Measurements from ENCODE around the gene CD320. TPM values are rescaled to one million over a fixed set of nuclear protein-coding genes. Genes with fewer than 3 reads are reported as not detected.
"Not testable (repeated sequence)": the region's sequence is repeated elsewhere in the genome, so short reads cannot be mapped to it uniquely, and the experiment has no call there.

CD320 gene
- total RNA-seq, 6 experiments from 2014 or later, result 54.2 to 65.7 (median 57.6) TPM

DNA sequence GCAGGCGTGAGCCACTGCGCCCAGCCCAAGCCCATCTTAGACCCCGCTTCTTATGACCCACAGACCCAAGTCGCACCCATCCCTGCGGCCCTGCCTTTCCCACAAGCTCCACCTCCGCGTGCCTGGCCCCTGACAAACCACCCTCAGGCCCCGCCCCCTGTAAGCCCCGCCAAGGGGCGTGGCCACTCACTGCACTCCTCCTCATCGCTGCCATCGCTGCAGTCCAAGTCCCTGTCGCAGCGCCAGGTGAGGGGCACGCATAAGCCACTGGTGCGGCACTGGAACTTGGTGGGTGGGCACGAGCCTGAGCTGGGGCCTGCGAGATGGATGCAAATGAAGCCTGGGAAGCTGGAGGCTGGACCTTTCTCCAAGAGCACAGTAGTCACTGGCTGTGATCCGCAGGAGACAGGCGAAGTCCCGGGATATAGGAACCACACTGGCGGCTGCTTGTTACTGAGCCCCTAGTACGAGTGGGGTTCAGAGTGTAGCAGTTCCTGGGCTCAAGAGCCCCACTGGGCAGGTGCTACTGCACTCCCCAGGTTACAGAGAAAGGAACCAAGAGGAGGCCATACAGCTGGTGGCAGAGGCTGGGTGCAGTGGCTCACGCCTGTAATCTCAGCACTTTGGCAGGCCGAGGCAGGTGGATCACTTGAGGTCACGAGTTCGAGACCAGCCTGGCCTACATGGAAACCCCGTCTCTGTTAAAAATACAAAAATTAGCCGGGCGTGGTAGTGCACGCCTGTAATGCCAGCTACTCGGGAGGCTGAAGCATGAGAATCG is 3.1 kb downstream of the CD320 start:
- Mint-ChIP-seq H3K36me3 (ENCODE audit: low read depth) (peaks cover 21% of the 10 kb centered on the region; the same call in 1 of the 2 replicates), H3K27ac (no peak overlapping the region), H3K4me3 (no peak overlapping the region), H3K4me1 (ENCODE audit: low read depth) (peaks cover 23% of the 10 kb centered on the region), H3K9me3 (no peaks in the 10 kb centered on the region), H3K27me3 (ENCODE audit: insufficient read depth) (no peaks in the 10 kb centered on the region; the same call in none of the 2 replicates)
- peak; percentile 0 for DNase-seq
- no peak for TF ChIP-seq CTCF (IDR thresholded peaks at IDR 0.05)

- no peak for DNase-seq
- Mint-ChIP-seq H3K9me3 (no peaks in the 10 kb centered on the region), H3K36me3 (ENCODE audit: low read depth) (peaks cover 9% of the 10 kb centered on the region; the same call in 1 of the 2 replicates), H3K27ac (no peak overlapping the region), H3K4me1 (ENCODE audit: low read depth) (peaks cover 13% of the 10 kb centered on the region), H3K4me3 (no peak overlapping the region), H3K27me3 (ENCODE audit: insufficient read depth) (no peaks in the 10 kb centered on the region; the same call in none of the 2 replicates)
- TF ChIP-seq CTCF (IDR thresholded peaks at IDR 0.05), result no peak
These were observed 5.4 kb downstream of the CD320 start for GRCh38 chr19:8302734-8303133.

- Mint-ChIP-seq H3K4me1 (ENCODE audit: low read depth) (peaks cover 9% of the 10 kb centered on the region), H3K9me3 (no peaks in the 10 kb centered on the region), H3K27me3 (ENCODE audit: insufficient read depth) (no peaks in the 10 kb centered on the region; the same call in none of the 2 replicates), H3K27ac (no peak overlapping the region), H3K36me3 (ENCODE audit: low read depth) (peaks cover 5% of the 10 kb centered on the region; the same call in 1 of the 2 replicates), H3K4me3 (no peak overlapping the region)
- no peak for DNase-seq
- TF ChIP-seq CTCF (IDR thresholded peaks at IDR 0.05), result no peak
These were observed 5.8 kb downstream of the CD320 start for GRCh38 chr19:8302357-8302691.

GRCh38 chr19:8291337-8291736 is 16.8 kb downstream of the CD320 start:
- not testable (repeated sequence) for H3K27me3 Mint-ChIP-seq (ENCODE audit: insufficient read depth); H3K4me3 Mint-ChIP-seq; H3K27ac Mint-ChIP-seq; H3K4me1 Mint-ChIP-seq (ENCODE audit: low read depth); DNase-seq; H3K9me3 Mint-ChIP-seq; H3K36me3 Mint-ChIP-seq (ENCODE audit: low read depth)

DNA sequence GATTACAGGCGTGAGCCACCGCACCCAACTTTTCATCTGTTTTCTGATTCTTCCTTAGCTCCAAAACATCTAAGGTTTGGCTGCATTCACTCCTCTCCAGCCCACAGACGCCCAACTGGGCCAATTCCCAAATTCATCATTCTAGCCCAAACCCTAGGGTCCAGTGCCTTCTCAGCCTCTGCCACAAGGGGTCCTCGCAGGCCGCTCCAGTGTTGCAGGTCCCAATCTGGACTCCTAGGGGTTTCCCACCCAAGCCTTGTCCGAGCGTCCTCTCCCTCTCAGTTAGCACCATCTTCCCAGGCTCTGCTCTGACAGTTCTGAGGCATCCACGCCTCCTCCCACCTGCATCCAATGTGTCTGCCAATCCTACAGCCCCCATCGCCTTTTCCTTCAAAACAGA is 31.6 kb downstream of the CD320 start:
- not testable (repeated sequence) for H3K4me3 Mint-ChIP-seq; DNase-seq; H3K27me3 Mint-ChIP-seq (ENCODE audit: insufficient read depth); H3K36me3 Mint-ChIP-seq (ENCODE audit: low read depth); H3K27ac Mint-ChIP-seq; H3K4me1 Mint-ChIP-seq (ENCODE audit: low read depth); H3K9me3 Mint-ChIP-seq

GRCh38 chr19:8269724-8270123 is 38.4 kb downstream of the CD320 start:
- Mint-ChIP-seq H3K27ac (no peak overlapping the region), H3K27me3 (ENCODE audit: insufficient read depth) (peaks cover 1% of the 10 kb centered on the region; the same call in 1 of the 2 replicates), H3K36me3 (ENCODE audit: low read depth) (no peaks in the 10 kb centered on the region), H3K4me1 (ENCODE audit: low read depth) (peaks cover 16% of the 10 kb centered on the region), H3K9me3 (no peaks in the 10 kb centered on the region), H3K4me3 (peak overlapping the region; percentile 85)
- DNase-seq, result no peak
- TF ChIP-seq CTCF (IDR thresholded peaks at IDR 0.05), result no peak
